Esophagus muscularis mucosa (tissue), 4 donors: ENCODE data around the gene PRKRIP1. TPM values are rescaled to one million over a fixed set of nuclear protein-coding genes. Genes with fewer than 3 reads are reported as not detected.
"Not testable (repeated sequence)": the region's sequence is repeated elsewhere in the genome, so short reads cannot be mapped to it uniquely, and the experiment has no call there.

ENCODE experiments used
- DNase-seq: peaks from one replicate; pipeline ENCODE4 v3.0.0-alpha.2; 2017; ENCODE audit errors: extremely low spot score
- H3K27ac ChIP-seq, 4 donors: fragments of 200-600 bp; sonication (generic); replicated peaks in 1 of 4; 1 replicate in 3 of 4; 2 replicates in 1 of 4; pipeline ENCODE4 v1.5.1; 2016 to 2019; ENCODE audit warnings: mild to moderate bottlenecking in 1 of 4
- H3K27me3 ChIP-seq, 4 donors: fragments of 200-600 bp; sonication (generic); one replicate each; pipeline versions ENCODE4 v1.5.1 to v1.6.0; 2016 to 2019
- H3K36me3 ChIP-seq, 4 donors: fragments of 200-600 bp; sonication (generic); one replicate each; pipeline ENCODE4 v1.5.1; 2016 to 2019
- H3K4me1 ChIP-seq, 4 donors: fragments of 200-600 bp; sonication (generic); one replicate each; pipeline ENCODE4 v1.5.1; 2016 to 2019
- H3K4me3 ChIP-seq, 4 donors: fragments of 200-600 bp; sonication (generic); 1 replicate in 2 of 4; 2 replicates in 2 of 4; pipeline ENCODE4 v1.5.1; 2016 to 2019; ENCODE audit warnings: mild to moderate bottlenecking in 4 of 4, moderate library complexity in 1 of 4
- H3K9me3 ChIP-seq, 4 donors: fragments of 200-600 bp; sonication (generic); 1 replicate in 3 of 4; 2 replicates in 1 of 4; pipeline ENCODE4 v1.5.1; 2016 to 2019
- CTCF ChIP-seq, 3 experiments: fragments of 200-600 bp in 2 of 3; fragments of 450-650 bp in 1 of 3; sonication (generic) in 2 of 3; IDR thresholded peaks; one replicate each; pipeline ENCODE4 v1.5.1; 2017 to 2019; ENCODE audit warnings: antibody characterized with exemption in 3 of 3, mild to moderate bottlenecking in 2 of 3, moderate library complexity in 1 of 3
- EP300 ChIP-seq: sonication (generic); formaldehyde crosslinking; IDR thresholded peaks from one replicate; pipeline ENCODE4 v1.6.1; 2017; ENCODE audit warnings: antibody characterized with exemption
- POLR2A ChIP-seq: fragments of 450-650 bp; IDR thresholded peaks from one replicate; pipeline ENCODE4 v1.6.1; 2017; ENCODE audit warnings: antibody characterized with exemption, moderate library complexity, mild to moderate bottlenecking, low read depth
- POLR2AphosphoS5 ChIP-seq, 2 donors: sonication (generic); formaldehyde crosslinking; IDR thresholded peaks; one replicate each; pipeline ENCODE4 v1.6.1; 2017; ENCODE audit warnings: antibody characterized with exemption in 2 of 2
- WGBS: methylation state at CpG from one replicate; pipeline ENCODE4 v1.1.5; 2018; 5-methylcytosine and 5-hydroxymethylcytosine counted together
- intact Hi-C: fragments of 100-400 bp; cut with DNase I; formaldehyde crosslinking; loops from one replicate; pipeline ENCODE4 v1.15.1; 2023
- small RNA-seq, 3 donors: library from RNA; depleted of rRNA; stranded (forward); fragments of <200 nt; gene quantifications; one replicate each; pipeline ENCODE3, GENCODE V24; 2016
- total RNA-seq, 4 donors: library from RNA; depleted of rRNA; stranded (reverse); fragments of >200 nt; gene quantifications; one replicate each; pipeline versions ENCODE4 v1.1.0 to v1.2.1, GENCODE V29; 2016

The PRKRIP1 gene
- total RNA-seq, 4 donors from 2014 or later, result 14.7 to 21.6 (median 19.2) TPM

GRCh38 chr7:102473271-102473991, 77.3 kb downstream of the PRKRIP1 start:
- no peak for DNase-seq
- no peak for TF ChIP-seq CTCF (IDR thresholded peaks at IDR 0.05)
- no peak for TF ChIP-seq POLR2A
- TF ChIP-seq EP300, result no peak
- TF ChIP-seq POLR2AphosphoS5 (IDR thresholded peaks at IDR 0.05), result no peak
- intact Hi-C loops, result no loop called here
- Histone ChIP-seq H3K27ac (no peak overlapping the region), H3K9me3 (no peaks in the 10 kb centered on the region), H3K27me3 (no peaks in the 10 kb centered on the region), H3K36me3 (peaks cover 7 to 66% (median 45%) of the 10 kb centered on the region in 4 donors), H3K4me3 (no peak overlapping the region), H3K4me1 (no peaks in the 10 kb centered on the region)
- WGBS, result 82% methylated on average over 20 of the region's 23 CpGs

- DNase-seq, H3K27ac ChIP-seq, H3K4me1 ChIP-seq, intact Hi-C loops, H3K4me3 ChIP-seq, H3K27me3 ChIP-seq, H3K9me3 ChIP-seq: not testable (repeated sequence)
- WGBS, result 65% methylated on average over 5 of the region's 14 CpGs
- peaks cover 7 to 59% (median 40%) of the 10 kb centered on the region in 4 donors for H3K36me3 ChIP-seq
Observed at GRCh38 chr7:102474116-102474515, 78.0 kb downstream of the PRKRIP1 start.

- H3K27me3 ChIP-seq, H3K27ac ChIP-seq, H3K4me3 ChIP-seq, H3K9me3 ChIP-seq, intact Hi-C loops, H3K4me1 ChIP-seq, DNase-seq: not testable (repeated sequence)
- H3K36me3 ChIP-seq, result peaks cover 7 to 52% (median 36%) of the 10 kb centered on the region in 4 donors
- 37% methylated on average over 5 of the region's 19 CpGs for WGBS
Observed at GRCh38 chr7:102474736-102475435, 78.7 kb downstream of the PRKRIP1 start.

Small RNAs within 50 kb of the gene (small RNA-seq; reads per million reads assigned to genes)
- 0 reads per million in 3 donors for gene AC091390.4
- gene MIR548O, result 0 reads per million in 3 donors

Other genes starting within 250 kb of the PRKRIP1 start
- gene SH2B2, start 109.5 kb upstream of the PRKRIP1 start, total RNA-seq, result 10 to 100 TPM in 1 of 4 donors, 1 to 10 TPM in 3; 3.7 to 10.9 (median 8.9) TPM
- not detected for gene SPDYE6, start 39.9 kb upstream of the PRKRIP1 start, total RNA-seq
- gene ORAI2, start 37.2 kb downstream of the PRKRIP1 start, total RNA-seq, result 10 to 100 TPM in 3 of 4 donors, 1 to 10 TPM in 1; 6.2 to 16.0 (median 12.3) TPM
- 10 to 100 TPM in 3 of 4 donors, 1 to 10 TPM in 1; 8.3 to 19.4 (median 16.0) TPM for gene ALKBH4, start 68.5 kb downstream of the PRKRIP1 start, total RNA-seq
- gene LRWD1, start 68.6 kb downstream of the PRKRIP1 start, total RNA-seq, result 10 to 100 TPM in 3 of 4 donors, 1 to 10 TPM in 1; 10.0 to 32.7 (median 17.0) TPM
- gene POLR2J, start 82.6 kb downstream of the PRKRIP1 start, total RNA-seq, result 10 to 100 TPM; 20.7 to 31.1 (median 25.8) TPM
- gene RASA4B, start 121.4 kb downstream of the PRKRIP1 start, total RNA-seq, result 10 to 100 TPM in 3 of 4 donors, 1 to 10 TPM in 1; 4.2 to 39.2 (median 18.5) TPM
- 1 to 10 TPM; 1.2 to 7.1 (median 2.0) TPM for gene UPK3BL2, start 147.3 kb downstream of the PRKRIP1 start, total RNA-seq
- gene SPDYE2, start 154.9 kb downstream of the PRKRIP1 start, total RNA-seq, result not detected
- 10 to 100 TPM in 2 of 4 donors, 1 to 10 TPM in 2; 6.3 to 15.6 (median 11.0) TPM for gene POLR2J3, start 176.2 kb downstream of the PRKRIP1 start, total RNA-seq
- 10 to 100 TPM; 32.0 to 73.9 (median 39.7) TPM for gene RASA4, start 220.4 kb downstream of the PRKRIP1 start, total RNA-seq
- gene UPK3BL1, start 246.4 kb downstream of the PRKRIP1 start, total RNA-seq, result 10 to 100 TPM; 15.9 to 36.4 (median 18.6) TPM